22Rv1 (cell line): ENCODE measurements around the gene STK33.

Experiments used
- ZFX ChIP-seq: fragments of 450-650 bp; IDR thresholded peaks from 2 replicates; pipeline ENCODE4 v1.6.1; 2017; ENCODE audit warnings: antibody characterized with exemption, borderline replicate concordance
- TF ChIP-seq, protein P1 (sequence below): fragments of 450-650 bp; IDR thresholded peaks from 2 replicates; pipeline ENCODE4 v1.5.1; 2017; ENCODE audit warnings: mild to moderate bottlenecking

DNA sequence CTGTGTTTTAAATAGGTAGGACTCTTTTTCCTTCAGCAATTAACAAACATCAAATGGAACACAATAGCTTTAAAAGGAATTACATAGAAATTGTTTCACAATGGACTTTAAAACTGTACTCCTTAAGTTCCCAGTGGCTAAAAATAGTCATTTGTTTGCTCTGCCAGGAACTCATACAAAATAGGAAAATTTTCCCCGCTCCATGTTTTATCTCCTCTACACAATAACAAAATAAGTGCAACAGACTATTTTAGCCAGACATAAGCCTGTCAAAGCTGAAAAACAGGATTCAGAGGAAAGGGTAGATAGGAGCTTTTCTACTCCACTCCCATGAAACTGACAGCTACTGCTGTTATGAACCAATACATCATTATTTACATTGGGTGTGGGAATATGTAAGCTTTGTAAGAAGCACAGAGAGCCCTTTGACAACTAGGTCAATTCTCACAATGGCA, 90.1 kb downstream of the STK33 start:
- TF ChIP-seq, protein P1, sequence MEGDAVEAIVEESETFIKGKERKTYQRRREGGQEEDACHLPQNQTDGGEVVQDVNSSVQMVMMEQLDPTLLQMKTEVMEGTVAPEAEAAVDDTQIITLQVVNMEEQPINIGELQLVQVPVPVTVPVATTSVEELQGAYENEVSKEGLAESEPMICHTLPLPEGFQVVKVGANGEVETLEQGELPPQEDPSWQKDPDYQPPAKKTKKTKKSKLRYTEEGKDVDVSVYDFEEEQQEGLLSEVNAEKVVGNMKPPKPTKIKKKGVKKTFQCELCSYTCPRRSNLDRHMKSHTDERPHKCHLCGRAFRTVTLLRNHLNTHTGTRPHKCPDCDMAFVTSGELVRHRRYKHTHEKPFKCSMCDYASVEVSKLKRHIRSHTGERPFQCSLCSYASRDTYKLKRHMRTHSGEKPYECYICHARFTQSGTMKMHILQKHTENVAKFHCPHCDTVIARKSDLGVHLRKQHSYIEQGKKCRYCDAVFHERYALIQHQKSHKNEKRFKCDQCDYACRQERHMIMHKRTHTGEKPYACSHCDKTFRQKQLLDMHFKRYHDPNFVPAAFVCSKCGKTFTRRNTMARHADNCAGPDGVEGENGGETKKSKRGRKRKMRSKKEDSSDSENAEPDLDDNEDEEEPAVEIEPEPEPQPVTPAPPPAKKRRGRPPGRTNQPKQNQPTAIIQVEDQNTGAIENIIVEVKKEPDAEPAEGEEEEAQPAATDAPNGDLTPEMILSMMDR = no peak
- TF ChIP-seq ZFX = no peak
